Endothelial cell of umbilical vein (primary cell): ENCODE data around the gene ADTRP.

Experiments
- EZH2 ChIP-seq: IDR thresholded peaks from 2 replicates; pipeline ENCODE4 v1.6.1; 2012; ENCODE audit warnings: borderline replicate concordance, low read depth, mild to moderate bottlenecking, moderate library complexity, low read length, inconsistent platforms; ENCODE audit not compliant: severe bottlenecking
- FOS ChIP-seq: IDR thresholded peaks from 2 replicates; pipeline ENCODE4 v1.6.1; 2011; ENCODE audit warnings: mild to moderate bottlenecking, low read length, moderate library complexity, borderline replicate concordance; ENCODE audit not compliant: insufficient read depth
- GATA2 ChIP-seq: IDR thresholded peaks from 2 replicates; pipeline ENCODE4 v1.7.0; 2011; ENCODE audit warnings: low read depth, mild to moderate bottlenecking, moderate library complexity, mixed read lengths, low read length; ENCODE audit not compliant: insufficient read length, insufficient read depth
- JUN ChIP-seq: IDR thresholded peaks from 2 replicates; pipeline ENCODE4 v1.6.1; 2011; ENCODE audit warnings: borderline replicate concordance, low read depth; ENCODE audit not compliant: insufficient read length, insufficient read depth
- POLR2A ChIP-seq: IDR thresholded peaks from 2 replicates; pipeline ENCODE4 v1.6.1; 2012; ENCODE audit warnings: low read depth, mild to moderate bottlenecking, control low read depth, low read length
- POLR2AphosphoS5 ChIP-seq: IDR thresholded peaks from 2 replicates; pipeline ENCODE4 v1.6.1; 2012; ENCODE audit warnings: low read depth, mild to moderate bottlenecking, control low read depth, low read length, moderate library complexity; ENCODE audit not compliant: insufficient read depth
- TF ChIP-seq, protein P1 (sequence below), 2 donors: IDR thresholded peaks; 1 replicate in 1 of 2; 2 replicates in 1 of 2; pipeline ENCODE4 v1.5.1; 2011; ENCODE audit warnings: low read length in 2 of 2, mild to moderate bottlenecking in 2 of 2, moderate library complexity in 2 of 2, control low read depth in 1 of 2, inconsistent platforms in 1 of 2, low read depth in 1 of 2; ENCODE audit not compliant: insufficient read depth in 1 of 2; ENCODE audit errors: extremely low read depth in 1 of 2
- TF ChIP-seq, protein P2 (sequence below): IDR thresholded peaks from 2 replicates; pipeline ENCODE4 v1.6.1; 2011; ENCODE audit not compliant: insufficient read depth, insufficient read length

DNA sequence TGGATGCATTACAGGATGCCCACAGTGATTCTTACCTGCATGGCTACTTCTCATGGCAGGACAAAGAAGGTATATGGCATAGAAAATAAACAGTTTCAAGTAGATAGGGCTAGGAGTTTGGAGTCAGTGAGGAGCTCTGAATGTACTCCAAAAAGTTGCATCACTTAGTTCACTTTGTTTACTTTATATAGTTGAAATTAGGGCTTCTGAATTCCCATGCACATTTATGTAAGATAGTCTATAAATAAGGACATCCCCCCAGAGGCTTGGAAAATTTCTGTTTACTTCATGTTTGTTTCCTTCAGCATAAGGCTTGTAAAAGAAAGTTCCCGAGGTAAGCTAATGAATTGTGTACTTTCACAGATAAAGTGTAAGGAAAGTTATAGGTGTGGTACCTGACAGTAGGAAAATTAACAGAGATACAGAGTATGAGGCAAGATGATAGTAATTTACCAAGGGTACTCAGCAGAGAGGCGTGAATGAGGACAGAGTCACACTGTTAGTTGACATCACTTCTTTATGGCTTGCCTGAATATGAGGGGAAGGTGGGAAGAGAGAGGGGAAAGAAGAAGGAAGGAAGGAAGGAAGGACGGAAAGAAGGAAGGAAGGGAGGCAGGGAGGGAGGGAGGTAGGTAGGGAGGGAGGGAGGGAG, 51.1 kb downstream of the ADTRP start:
- TF ChIP-seq POLR2AphosphoS5 (no peak), POLR2A (no peak), FOS (no peak), JUN (no peak), GATA2 (no peak), EZH2 (no peak)
- TF ChIP-seq, protein P1, sequence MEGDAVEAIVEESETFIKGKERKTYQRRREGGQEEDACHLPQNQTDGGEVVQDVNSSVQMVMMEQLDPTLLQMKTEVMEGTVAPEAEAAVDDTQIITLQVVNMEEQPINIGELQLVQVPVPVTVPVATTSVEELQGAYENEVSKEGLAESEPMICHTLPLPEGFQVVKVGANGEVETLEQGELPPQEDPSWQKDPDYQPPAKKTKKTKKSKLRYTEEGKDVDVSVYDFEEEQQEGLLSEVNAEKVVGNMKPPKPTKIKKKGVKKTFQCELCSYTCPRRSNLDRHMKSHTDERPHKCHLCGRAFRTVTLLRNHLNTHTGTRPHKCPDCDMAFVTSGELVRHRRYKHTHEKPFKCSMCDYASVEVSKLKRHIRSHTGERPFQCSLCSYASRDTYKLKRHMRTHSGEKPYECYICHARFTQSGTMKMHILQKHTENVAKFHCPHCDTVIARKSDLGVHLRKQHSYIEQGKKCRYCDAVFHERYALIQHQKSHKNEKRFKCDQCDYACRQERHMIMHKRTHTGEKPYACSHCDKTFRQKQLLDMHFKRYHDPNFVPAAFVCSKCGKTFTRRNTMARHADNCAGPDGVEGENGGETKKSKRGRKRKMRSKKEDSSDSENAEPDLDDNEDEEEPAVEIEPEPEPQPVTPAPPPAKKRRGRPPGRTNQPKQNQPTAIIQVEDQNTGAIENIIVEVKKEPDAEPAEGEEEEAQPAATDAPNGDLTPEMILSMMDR (IDR thresholded peaks at IDR 0.05; ENCODE audit: extremely low read depth in 1 of 2, insufficient read depth in 1 of 2, low read depth in 1 of 2, low read length in 2 of 2): no peak
- TF ChIP-seq, protein P2, sequence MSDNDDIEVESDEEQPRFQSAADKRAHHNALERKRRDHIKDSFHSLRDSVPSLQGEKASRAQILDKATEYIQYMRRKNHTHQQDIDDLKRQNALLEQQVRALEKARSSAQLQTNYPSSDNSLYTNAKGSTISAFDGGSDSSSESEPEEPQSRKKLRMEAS: no peak
